GM23338 (cell line): ENCODE data around the gene ZC3H8. TPM values are rescaled to one million over a fixed set of nuclear protein-coding genes. Genes with fewer than 3 reads are reported as not detected.

ENCODE experiments used
- ATAC-seq: fragments of 200-7000 bp; cut with Tn5 transposase; 3 replicates; pipeline ENCODE4 v1.9.1; 2020
- DNase-seq: peaks from one replicate; pipeline ENCODE4 v3.0.0-alpha.2; 2015; ENCODE audit warnings: low spot score
- H2AFZ ChIP-seq: fragments of 200-600 bp; sonication (generic); 2 replicates; pipeline ENCODE4 v1.8.0; 2016; ENCODE audit warnings: antibody characterized with exemption, mild to moderate bottlenecking, moderate library complexity
- H3F3A ChIP-seq: fragments of 200-600 bp; sonication (generic); replicated peaks from 2 replicates; pipeline ENCODE4 v1.8.0; 2017; ENCODE audit warnings: antibody characterized with exemption, mixed run types, low read depth
- H3K27ac ChIP-seq: fragments of 200-600 bp; sonication (generic); 2 replicates; pipeline ENCODE4 v1.6.1; 2016; ENCODE audit warnings: low read depth
- H3K27me3 ChIP-seq: fragments of 200-600 bp; sonication (generic); 2 replicates; pipeline ENCODE4 v1.8.0; 2016; ENCODE audit warnings: mild to moderate bottlenecking, mixed run types, moderate library complexity; ENCODE audit not compliant: insufficient read depth
- H3K36me3 ChIP-seq: fragments of 200-600 bp; sonication (generic); 2 replicates; pipeline ENCODE4 v1.8.0; 2016; ENCODE audit warnings: mild to moderate bottlenecking; ENCODE audit not compliant: insufficient read depth
- H3K4me1 ChIP-seq: fragments of 200-600 bp; sonication (generic); 2 replicates; pipeline ENCODE4 v1.8.0; 2016; ENCODE audit warnings: mild to moderate bottlenecking, moderate library complexity; ENCODE audit not compliant: insufficient read depth
- H3K4me2 ChIP-seq: fragments of 200-600 bp; sonication (generic); 2 replicates; pipeline ENCODE4 v1.7.1; 2017; ENCODE audit warnings: mixed run types
- H3K4me3 ChIP-seq: fragments of 200-600 bp; sonication (generic); 2 replicates; pipeline ENCODE4 v1.6.1; 2016; ENCODE audit warnings: mixed run types
- H3K79me2 ChIP-seq: fragments of 200-600 bp; sonication (generic); replicated peaks from 2 replicates; pipeline ENCODE4 v1.8.0; 2017; ENCODE audit warnings: mild to moderate bottlenecking; ENCODE audit not compliant: insufficient read depth
- H3K9me2 ChIP-seq: fragments of 200-600 bp; sonication (generic); 2 replicates; pipeline ENCODE4 v1.8.0; 2017; ENCODE audit not compliant: insufficient read depth
- H4K20me1 ChIP-seq: fragments of 200-600 bp; sonication (generic); replicated peaks from 2 replicates; pipeline ENCODE4 v1.8.0; 2017; ENCODE audit warnings: mild to moderate bottlenecking; ENCODE audit not compliant: insufficient read depth
- H3K27ac Mint-ChIP-seq: 2 replicates; pipeline ENCODE4 v1.8.0; 2020; ENCODE audit warnings: inconsistent platforms, mild to moderate bottlenecking, moderate library complexity, mixed read lengths
- H3K27me3 Mint-ChIP-seq: 3 replicates; pipeline ENCODE4 v1.8.0; 2022; ENCODE audit warnings: low read depth, mild to moderate bottlenecking, moderate library complexity, mixed read lengths, inconsistent platforms; ENCODE audit not compliant: insufficient read depth, poor library complexity
- H3K36me3 Mint-ChIP-seq: 3 replicates; pipeline ENCODE4 v1.8.0; 2021; ENCODE audit warnings: low read depth, mild to moderate bottlenecking, inconsistent platforms, moderate library complexity, mixed read lengths
- H3K4me1 Mint-ChIP-seq: 3 replicates; pipeline ENCODE4 v1.8.0; 2020; ENCODE audit warnings: mild to moderate bottlenecking, inconsistent platforms, mixed read lengths
- H3K4me3 Mint-ChIP-seq: 3 replicates; pipeline ENCODE4 v1.8.0; 2021; ENCODE audit warnings: moderate library complexity, mild to moderate bottlenecking, inconsistent platforms, mixed read lengths
- H3K9me3 Mint-ChIP-seq: 3 replicates; pipeline ENCODE4 v1.8.0; 2020; ENCODE audit warnings: moderate library complexity, mild to moderate bottlenecking, inconsistent platforms, mixed read lengths
- CREB1 ChIP-seq: fragments of 250-450 bp; sonication (Bioruptor Pico); IDR thresholded peaks from 2 replicates; pipeline ENCODE4 v1.5.0; 2020; ENCODE audit warnings: low read depth, mild to moderate bottlenecking, moderate library complexity
- EZH2phosphoT487 ChIP-seq: fragments of 200-600 bp; sonication (generic); IDR thresholded peaks from one replicate; pipeline ENCODE4 v1.8.1; 2018; ENCODE audit warnings: antibody characterized with exemption; ENCODE audit not compliant: unreplicated experiment
- POLR2AphosphoS5 ChIP-seq: IDR thresholded peaks from 2 replicates; pipeline ENCODE4 v1.6.1; 2016; ENCODE audit warnings: antibody characterized with exemption, low read depth
- REST ChIP-seq: IDR thresholded peaks from one replicate; pipeline ENCODE4 v1.6.1; 2018; ENCODE audit warnings: antibody characterized with exemption; ENCODE audit not compliant: unreplicated experiment
- polyA plus RNA-seq: library from polyadenylated mRNA; unstranded; fragments of >200 nt; fragmentation: Nextera tagmentation; extraction: Ambion mirVana; gene quantifications from 2 replicates; pipeline ENCODE4 v1.2.1, GENCODE V29; 2016
- total RNA-seq: library from RNA; depleted of rRNA; stranded (reverse); fragments of >200 nt; shearing (Covaris generic); gene quantifications from 2 replicates; pipeline ENCODE4 v1.2.3, GENCODE V29; 2014

Gene ZC3H8
- total and polyA plus RNA-seq, 2 experiments from 2014 or later: 13.3 to 42.8 TPM

- Mint-ChIP-seq H3K9me3 (no peaks in the 10 kb centered on the region; the same call in 2 of the 3 replicates), H3K4me1 (peaks cover 18% of the 10 kb centered on the region), H3K27ac (peak within 1 kb of the TSS; percentile 98), H3K36me3 (no peaks in the 10 kb centered on the region), H3K4me3 (peak within 1 kb of the TSS; percentile 89), H3K27me3 (peaks cover 4% of the 10 kb centered on the region)
- Histone ChIP-seq H3K4me3 (peak within 1 kb of the TSS; percentile 65), H3K27ac (peak within 1 kb of the TSS; percentile 100), H3F3A (no peaks in the 10 kb centered on the region), H3K27me3 (no peaks in the 10 kb centered on the region), H3K79me2 (no peaks in the 10 kb centered on the region), H4K20me1 (no peaks in the 10 kb centered on the region), H2AFZ (peak within 1 kb of the TSS; percentile 82; the same call in 1 of the 2 replicates), H3K4me1 (peaks cover 7% of the 10 kb centered on the region; the same call in 1 of the 2 replicates), H3K4me2 (peak within 1 kb of the TSS; percentile 88), H3K9me2 (no peaks in the 10 kb centered on the region), H3K36me3 (no peaks in the 10 kb centered on the region)
- peak; percentile 84 for TF ChIP-seq CREB1 (CRISPR knock-in tag)
- no peak for TF ChIP-seq REST
- TF ChIP-seq POLR2AphosphoS5: peak; percentile 97
- DNase-seq: peak; percentile 96
- ATAC-seq: peak; percentile 92
These were observed 20.6 kb upstream of the ZC3H8 start, which contains the start of gene ZC3H6 for GRCh38 chr2:112275311-112275886. Gene ZC3H6 (plus strand): TSS chr2:112275597. CDS start chr2:112275995, 398 bp downstream.

GRCh38 chr2:112273349-112273748, 18.5 kb upstream of the ZC3H8 start:
- no peaks in the 10 kb centered on the region for H3K79me2 ChIP-seq
- no peak for DNase-seq
- no peaks in the 10 kb centered on the region for H3K9me2 ChIP-seq
- no peak overlapping the region for H2AFZ ChIP-seq
- Mint-ChIP-seq H3K4me3 (peak overlapping the region; percentile 1; the same call in 1 of the 3 replicates), H3K27me3 (peaks cover 4% of the 10 kb centered on the region), H3K27ac (no peak overlapping the region), H3K4me1 (peaks cover 18% of the 10 kb centered on the region), H3K36me3 (no peaks in the 10 kb centered on the region), H3K9me3 (peaks cover 3% of the 10 kb centered on the region)
- no peak overlapping the region for H3K4me3 ChIP-seq
- no peaks in the 10 kb centered on the region for H3F3A ChIP-seq
- H3K4me2 ChIP-seq: no peak overlapping the region
- no peaks in the 10 kb centered on the region for H3K27me3 ChIP-seq
- H3K36me3 ChIP-seq: no peaks in the 10 kb centered on the region
- peaks cover 7% of the 10 kb centered on the region; the same call in 1 of the 2 replicates for H3K4me1 ChIP-seq
- ATAC-seq: no peak
- no peaks in the 10 kb centered on the region for H4K20me1 ChIP-seq
- TF ChIP-seq EZH2phosphoT487 (no peak), REST (no peak)
- H3K27ac ChIP-seq: peak overlapping the region; percentile 71; the same call in 1 of the 2 replicates
